GM20000 (cell line): Measurements from ENCODE around the gene TPST1.

Source experiments
- DNase-seq: peaks from one replicate; pipeline ENCODE4 v3.0.0; 2012; ENCODE audit warnings: low spot score
- TF ChIP-seq, protein P1 (sequence below): IDR thresholded peaks from 2 replicates; pipeline ENCODE4 v1.5.1; 2012; ENCODE audit warnings: mild to moderate bottlenecking, control low read depth; ENCODE audit errors: extremely low read depth, missing control alignments

TPST1 gene

DNA sequence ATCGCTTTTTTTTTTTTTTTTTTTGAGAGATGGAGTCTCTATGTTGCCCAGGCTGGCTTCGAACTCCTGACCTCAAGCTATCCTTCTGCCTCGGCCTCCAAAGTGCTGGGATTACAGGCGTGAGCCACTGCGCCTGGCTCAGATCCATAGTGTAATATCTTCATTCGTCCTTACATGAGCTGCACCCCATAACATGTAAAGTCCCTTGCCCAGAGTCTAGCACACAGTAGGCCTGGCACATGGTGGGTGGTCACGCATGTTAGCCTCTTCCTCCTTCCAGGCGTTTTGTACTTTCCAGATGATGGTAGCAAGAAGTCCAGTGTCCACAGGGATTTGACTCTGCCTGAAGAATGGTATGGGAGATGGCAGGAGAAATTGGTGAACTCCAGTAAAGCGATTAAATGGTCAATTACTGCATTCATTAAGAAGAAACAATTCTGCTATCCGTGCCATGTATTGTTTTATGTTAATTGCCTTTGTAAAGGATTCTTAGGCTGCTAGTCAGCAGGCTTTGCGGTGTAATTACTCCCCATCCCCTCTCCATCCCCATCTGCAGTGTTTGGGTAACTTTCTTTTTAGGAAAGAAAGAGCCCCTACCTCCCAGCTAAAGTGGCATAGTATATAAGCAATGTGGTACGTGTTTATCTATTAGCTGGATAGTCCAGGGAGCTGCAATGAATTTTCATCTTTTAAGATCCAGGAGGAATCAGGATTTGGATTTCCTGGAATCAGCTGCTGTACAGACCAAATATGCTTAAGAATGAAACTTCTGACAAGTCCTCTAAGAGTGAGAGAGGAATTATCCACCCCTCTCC, 1.2 kb downstream of the TPST1 start:
- TF ChIP-seq, protein P1, sequence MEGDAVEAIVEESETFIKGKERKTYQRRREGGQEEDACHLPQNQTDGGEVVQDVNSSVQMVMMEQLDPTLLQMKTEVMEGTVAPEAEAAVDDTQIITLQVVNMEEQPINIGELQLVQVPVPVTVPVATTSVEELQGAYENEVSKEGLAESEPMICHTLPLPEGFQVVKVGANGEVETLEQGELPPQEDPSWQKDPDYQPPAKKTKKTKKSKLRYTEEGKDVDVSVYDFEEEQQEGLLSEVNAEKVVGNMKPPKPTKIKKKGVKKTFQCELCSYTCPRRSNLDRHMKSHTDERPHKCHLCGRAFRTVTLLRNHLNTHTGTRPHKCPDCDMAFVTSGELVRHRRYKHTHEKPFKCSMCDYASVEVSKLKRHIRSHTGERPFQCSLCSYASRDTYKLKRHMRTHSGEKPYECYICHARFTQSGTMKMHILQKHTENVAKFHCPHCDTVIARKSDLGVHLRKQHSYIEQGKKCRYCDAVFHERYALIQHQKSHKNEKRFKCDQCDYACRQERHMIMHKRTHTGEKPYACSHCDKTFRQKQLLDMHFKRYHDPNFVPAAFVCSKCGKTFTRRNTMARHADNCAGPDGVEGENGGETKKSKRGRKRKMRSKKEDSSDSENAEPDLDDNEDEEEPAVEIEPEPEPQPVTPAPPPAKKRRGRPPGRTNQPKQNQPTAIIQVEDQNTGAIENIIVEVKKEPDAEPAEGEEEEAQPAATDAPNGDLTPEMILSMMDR = no peak

DNA sequence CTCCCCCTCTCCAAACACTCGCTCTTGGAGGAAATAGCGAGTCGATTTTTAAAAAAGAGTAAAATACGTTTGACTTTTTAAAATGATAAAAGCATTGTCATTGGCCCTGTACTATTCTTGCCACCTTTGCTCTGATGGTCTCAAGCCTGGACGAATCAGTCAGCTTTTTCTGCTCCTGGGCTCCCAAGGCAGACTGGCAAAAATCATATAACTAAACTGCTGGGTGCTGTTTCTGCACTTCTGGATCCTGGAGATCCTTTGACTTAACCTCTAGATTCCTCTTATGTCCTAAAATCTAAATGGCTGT, 1.8 kb downstream of the TPST1 start:
- TF ChIP-seq, protein P1 = no peak
- DNase-seq = no peak

More for the DNA sequence above, 1.2 kb downstream of the TPST1 start:
- DNase-seq = no peak

DNA sequence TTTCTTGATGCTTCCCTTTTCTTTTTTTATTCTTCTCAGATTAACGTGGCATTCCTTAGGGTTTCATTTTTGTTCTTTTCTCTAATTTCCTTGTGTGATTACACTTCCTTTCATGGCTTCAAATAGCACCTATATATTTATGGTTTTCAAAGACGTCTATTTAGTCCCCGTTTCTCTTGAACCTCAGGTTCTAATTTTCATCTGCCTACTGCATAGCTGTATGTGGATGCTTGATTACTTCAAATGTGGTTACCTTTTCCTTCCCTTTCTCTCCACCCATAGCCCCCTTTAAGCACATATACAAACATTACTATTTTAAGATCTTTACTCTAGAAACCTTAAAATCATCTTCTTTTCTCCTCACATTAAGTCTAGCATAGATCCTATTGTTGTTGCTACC, 2.4 kb downstream of the TPST1 start:
- TF ChIP-seq, protein P1 = no peak
- DNase-seq = no peak

DNA sequence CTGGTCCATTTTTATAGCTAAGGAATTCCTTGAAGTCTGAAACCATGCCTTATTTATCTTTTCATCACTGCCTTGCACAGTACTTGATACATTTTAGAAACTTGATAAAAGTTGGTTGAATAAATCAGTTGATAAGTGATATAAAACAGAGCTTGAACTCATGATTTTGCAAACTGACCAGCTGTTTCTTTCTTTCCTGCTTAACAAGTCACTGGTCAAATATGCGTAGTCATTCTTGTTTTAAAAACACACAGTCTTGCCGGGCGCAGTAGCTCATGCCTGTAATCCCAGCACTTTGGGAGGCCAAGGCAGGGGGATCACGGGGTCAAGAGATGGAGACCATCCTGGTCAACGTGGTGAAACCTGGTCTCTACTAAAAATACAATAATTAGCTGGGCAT, 6.3 kb downstream of the TPST1 start:
- no peak for DNase-seq

DNA sequence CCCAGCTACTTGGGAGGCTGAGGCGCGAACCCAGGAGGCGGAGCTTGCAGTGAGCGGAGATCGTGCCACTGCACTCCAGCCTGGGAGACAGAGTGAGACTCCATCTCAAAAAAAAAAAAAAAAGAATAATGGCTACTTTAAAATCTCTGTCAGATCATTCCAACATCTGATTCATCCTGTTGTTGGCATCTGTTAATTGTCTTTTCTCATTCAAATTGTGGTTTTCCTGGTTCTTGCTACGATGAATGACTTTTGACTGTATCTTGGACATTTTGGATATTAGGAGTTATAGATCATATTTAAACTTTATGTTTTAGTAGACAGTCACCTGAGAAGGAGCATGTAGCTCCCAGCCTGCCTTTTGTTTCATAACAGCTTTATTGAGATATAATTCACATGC, 8.5 kb downstream of the TPST1 start:
- DNase-seq = no peak
- TF ChIP-seq, protein P1 = no peak

More for the DNA sequence above, 6.3 kb downstream of the TPST1 start:
- TF ChIP-seq, protein P1 = no peak

DNA sequence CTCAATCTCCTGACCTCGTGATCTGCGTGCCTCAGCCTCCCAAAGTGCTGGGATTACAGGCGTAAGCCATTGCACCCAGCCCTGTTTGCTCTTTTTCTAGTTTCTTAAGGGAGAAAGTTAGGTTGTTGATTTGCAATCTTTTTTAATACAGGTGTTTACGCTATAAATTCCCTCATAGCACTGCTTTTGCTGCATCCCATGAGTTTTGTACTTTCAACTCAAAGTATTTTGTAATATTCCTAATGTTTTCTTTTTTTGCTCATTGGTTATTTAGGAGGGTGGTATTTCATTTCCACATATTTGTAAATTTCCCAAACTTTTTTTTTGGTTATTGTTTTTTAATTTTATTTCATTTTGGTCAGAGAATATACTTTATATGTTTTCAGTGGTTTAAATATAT, 11.6 kb downstream of the TPST1 start:
- no peak for DNase-seq
- TF ChIP-seq, protein P1 = no peak

DNA sequence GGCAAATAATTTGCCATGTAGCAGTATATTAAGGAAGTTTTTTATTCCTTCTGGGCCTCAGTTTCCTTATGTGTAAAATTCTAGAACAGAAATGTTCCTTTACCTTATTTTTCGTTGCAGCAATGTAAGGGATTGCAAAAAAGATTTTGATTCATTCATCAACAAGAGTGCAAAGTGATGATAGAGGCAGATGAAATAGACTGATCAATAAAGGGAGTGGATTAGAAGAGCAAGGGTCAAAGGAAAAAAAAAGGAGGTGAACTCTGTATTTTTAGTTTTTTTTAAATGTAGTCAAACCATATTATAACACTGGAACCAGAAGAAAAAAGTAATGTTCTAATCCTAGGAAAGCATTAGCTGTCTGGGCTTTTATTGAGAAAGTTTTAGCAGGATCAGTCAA, 14.7 kb downstream of the TPST1 start:
- no peak for DNase-seq
- TF ChIP-seq, protein P1 = no peak
